HCT116 (cell line): Measurements from ENCODE around the gene PUM1. TPM values are rescaled to one million over a fixed set of nuclear protein-coding genes. Genes with fewer than 3 reads are reported as not detected.

Experiments used
- ATAC-seq: fragments of 200-7000 bp; cut with Tn5 transposase; 2 replicates; pipeline ENCODE4 v1.9.1; 2020; ENCODE audit warnings: mild to moderate bottlenecking, moderate library complexity
- BruUV-seq: library from RNA; stranded (reverse); fragments of 400-500 nt; replicated peaks from 2 replicates; lab custom pipeline; 2021; lab: Mats Ljungman, UMichigan
- CTCF ChIA-PET: fragments of 300-600 bp; sonication (Branson Sonifier 250); formaldehyde crosslinking; loops from one replicate; lab custom pipeline; 2021; ENCODE audit warnings: antibody characterized with exemption; lab: Charles Lee
- POLR2A ChIA-PET: fragments of 300-600, 350-600 bp; sonication (Branson Sonifier 250); formaldehyde crosslinking; loops from one replicate; lab custom pipeline; 2021; ENCODE audit warnings: antibody characterized with exemption; lab: Charles Lee
- RAD21 ChIA-PET, 2 experiments: fragments of 300-600 bp; sonication (Branson Sonifier 250); formaldehyde crosslinking; loops; one replicate each; lab custom pipeline; 2023; ENCODE audit warnings: low total read pairs in 2 of 2; ENCODE audit not compliant: uncharacterized antibody in 2 of 2, unreplicated experiment in 2 of 2, low non-redundant PET in 1 of 2; lab: Charles Lee
- DNase-seq: peaks from one replicate; pipeline ENCODE4 v3.0.0-alpha.2; 2010; ENCODE audit warnings: low read depth, low spot score
- H2AFZ ChIP-seq: fragments of 200-600 bp; shearing (Covaris generic), sonication (generic); 2 replicates; pipeline ENCODE4 v1.6.1; 2017; ENCODE audit warnings: low read depth, mixed run types, mixed read lengths, antibody characterized with exemption, low read length; ENCODE audit not compliant: poor library complexity, severe bottlenecking
- H3K27ac ChIP-seq: 2 replicates; pipeline ENCODE4 v1.5.1; 2012; ENCODE audit warnings: low read depth, low read length
- H3K27me3 ChIP-seq: fragments of 200-600 bp; sonication (generic); 2 replicates; pipeline ENCODE4 v1.6.1; 2016; ENCODE audit warnings: mixed run types, low read length, mixed read lengths; ENCODE audit not compliant: insufficient read depth
- H3K36me3 ChIP-seq, 2 experiments: fragments of 200-500 bp in 1 of 2; fragments of 200-600 bp in 1 of 2; sonication (Bioruptor generic) in 1 of 2; sonication (generic) in 1 of 2; 2 replicates each; pipeline versions ENCODE4 v1.5.1 to v1.6.1; 2014 to 2016; ENCODE audit warnings: low read length in 2 of 2, inconsistent platforms in 1 of 2, mixed read lengths in 1 of 2, mixed run types in 1 of 2; ENCODE audit not compliant: insufficient read depth in 2 of 2, control insufficient read depth in 1 of 2
- H3K4me1 ChIP-seq, 2 experiments: fragments of 200-600 bp in 1 of 2; sonication (generic) in 1 of 2; 2 replicates each; pipeline versions ENCODE4 v1.5.1 to v1.6.1; 2012 to 2017; ENCODE audit warnings: low read length in 2 of 2, inconsistent platforms in 1 of 2, mild to moderate bottlenecking in 1 of 2, mixed read lengths in 1 of 2, mixed run types in 1 of 2, moderate library complexity in 1 of 2; ENCODE audit not compliant: insufficient read depth in 2 of 2, control insufficient read depth in 1 of 2
- H3K4me2 ChIP-seq: fragments of 200-600 bp; sonication (generic); 2 replicates; pipeline ENCODE4 v1.6.1; 2017; ENCODE audit warnings: mixed run types, low read length, mixed read lengths
- H3K4me3 ChIP-seq, 2 experiments: fragments of 200-600 bp in 1 of 2; sonication (generic) in 1 of 2; replicated peaks in 1 of 2; 2 replicates each; pipeline ENCODE4 v1.5.1; 2011 to 2016; ENCODE audit warnings: low read length in 2 of 2, control low read depth in 1 of 2, low read depth in 1 of 2, mild to moderate bottlenecking in 1 of 2, mixed read lengths in 1 of 2, mixed run types in 1 of 2
- H3K79me2 ChIP-seq: fragments of 200-600 bp; sonication (generic); 2 replicates; pipeline ENCODE4 v1.6.1; 2017; ENCODE audit warnings: mild to moderate bottlenecking, mixed run types, low read length, moderate library complexity, mixed read lengths; ENCODE audit not compliant: insufficient read depth
- H3K9ac ChIP-seq: fragments of 200-600 bp; sonication (generic); 2 replicates; pipeline ENCODE4 v1.6.1; 2016; ENCODE audit warnings: low read length, mixed read lengths
- H3K9me2 ChIP-seq: fragments of 200-600 bp; sonication (generic), shearing (Covaris generic); 2 replicates; pipeline ENCODE4 v1.6.1; 2017; ENCODE audit warnings: mixed run types, mild to moderate bottlenecking, moderate library complexity; ENCODE audit not compliant: insufficient read depth
- H3K9me3 ChIP-seq, 2 experiments: fragments of 200-500 bp in 1 of 2; fragments of 200-600 bp in 1 of 2; sonication (Bioruptor generic) in 1 of 2; sonication (generic) in 1 of 2; 2 replicates each; pipeline ENCODE4 v1.6.1; 2014 to 2017; ENCODE audit warnings: low read length in 2 of 2, mixed read lengths in 2 of 2, inconsistent platforms in 1 of 2, low read depth in 1 of 2, mild to moderate bottlenecking in 1 of 2, mixed run types in 1 of 2, moderate library complexity in 1 of 2; ENCODE audit not compliant: control insufficient read depth in 1 of 2, insufficient read depth in 1 of 2
- H4K20me1 ChIP-seq: fragments of 200-600 bp; sonication (generic), shearing (Covaris generic); 2 replicates; pipeline ENCODE4 v1.6.1; 2017; ENCODE audit warnings: mixed run types, mild to moderate bottlenecking, moderate library complexity; ENCODE audit not compliant: insufficient read depth
- ATF3 ChIP-seq: IDR thresholded peaks from 2 replicates; pipeline ENCODE4 v1.6.1; 2012
- CEBPB ChIP-seq: IDR thresholded peaks from 2 replicates; pipeline ENCODE4 v1.6.1; 2012; ENCODE audit warnings: low read depth
- EZH2phosphoT487 ChIP-seq: fragments of 200-600 bp; IDR thresholded peaks from 2 replicates; pipeline ENCODE4 v1.6.1; 2018; ENCODE audit warnings: antibody characterized with exemption, borderline replicate concordance
- MAX ChIP-seq: IDR thresholded peaks from 2 replicates; pipeline ENCODE4 v1.6.1; 2012
- SIN3A ChIP-seq: IDR thresholded peaks from 2 replicates; pipeline ENCODE4 v1.6.1; 2012; ENCODE audit warnings: low read depth
- SP1 ChIP-seq: IDR thresholded peaks from 2 replicates; pipeline ENCODE4 v1.6.1; 2012; ENCODE audit warnings: low read depth
- SRF ChIP-seq: IDR thresholded peaks from 2 replicates; pipeline ENCODE4 v1.6.1; 2012; ENCODE audit warnings: low read depth
- TCF7L2 ChIP-seq: IDR thresholded peaks from 2 replicates; pipeline ENCODE4 v1.7.0; 2011; ENCODE audit warnings: borderline replicate concordance, inconsistent platforms; ENCODE audit not compliant: insufficient read depth, insufficient read length; ENCODE audit errors: extremely low read depth
- YY1 ChIP-seq: IDR thresholded peaks from 2 replicates; pipeline ENCODE4 v1.6.1; 2011; ENCODE audit warnings: low read length, low read depth, moderate library complexity, mild to moderate bottlenecking; ENCODE audit not compliant: insufficient replicate concordance; ENCODE audit errors: extremely low read depth
- ZNF274 ChIP-seq: fragments of 200-500 bp; sonication (Bioruptor generic); IDR thresholded peaks from 2 replicates; pipeline ENCODE4 v1.6.1; 2014; ENCODE audit warnings: mild to moderate bottlenecking, low read depth, low read length, inconsistent platforms
- intact Hi-C: fragments of 100-400 bp; cut with micrococcal nuclease; formaldehyde crosslinking; loops from 2 replicates; pipeline ENCODE4 v1.10.0; 2022
- total RNA-seq: library from RNA; stranded (reverse); gene quantifications from one replicate; pipeline ENCODE4 v1.2.1, GENCODE V29; 2021; ENCODE audit not compliant: unreplicated experiment

The PUM1 gene
- total RNA-seq, 1 experiment from 2014 or later: 113 TPM

DNA sequence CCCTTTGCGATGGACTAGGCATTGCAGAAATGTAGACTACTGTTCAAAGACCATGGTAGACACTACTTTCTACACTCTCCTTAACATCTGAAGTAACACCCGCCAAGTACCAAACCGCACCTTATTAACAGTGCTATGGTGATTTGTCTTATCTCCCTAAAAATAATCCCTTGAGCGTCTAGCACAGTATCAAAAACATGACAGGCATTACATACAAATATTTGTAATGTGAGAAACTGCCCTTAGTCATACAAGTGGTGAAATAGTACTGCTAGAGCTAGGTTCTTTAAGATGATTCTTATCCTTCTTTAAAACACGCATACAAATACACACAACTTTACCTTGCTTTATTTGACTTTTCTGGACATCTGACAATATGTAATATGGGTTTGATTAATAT, 27.2 kb downstream of the PUM1 start:
- Histone ChIP-seq H3K27ac (no peak overlapping the region), H3K27me3 (no peaks in the 10 kb centered on the region), H2AFZ (no peak overlapping the region), H3K9me2 (no peaks in the 10 kb centered on the region), H4K20me1 (peaks cover 61% of the 10 kb centered on the region), H3K9ac (no peak overlapping the region), H3K4me3 (no peak overlapping the region), H3K36me3 (peaks cover 3 to 6% of the 10 kb centered on the region in 2 experiments; a peak in 2 of 4 replicates), H3K9me3 (no peaks in the 10 kb centered on the region), H3K79me2 (peaks cover 99% of the 10 kb centered on the region), H3K4me1 (peaks cover 0 to 12% of the 10 kb centered on the region in 2 experiments; a peak in 1 of 4 replicates), H3K4me2 (no peak overlapping the region)
- ChIA-PET RAD21 (no interaction called here), CTCF (no interaction called here), POLR2A (no interaction called here)
- intact Hi-C loops: no loop called here
- no TSS peak for BruUV-seq
- ATAC-seq: no peak
- TF ChIP-seq CEBPB (no peak), EZH2phosphoT487 (no peak), ZNF274 (no peak), TCF7L2 (no peak), SIN3A (no peak), SRF (no peak), ATF3 (no peak), MAX (no peak), YY1 (no peak), SP1 (no peak)
- DNase-seq: no peak
